Effector CD8-positive, alpha-beta T cell (primary cell): ENCODE results near the gene AKT1S1.
"Not testable (repeated sequence)": the region's sequence is repeated elsewhere in the genome, so short reads cannot be mapped to it uniquely, and the experiment has no call there.

ENCODE experiments used
- DNase-seq: peaks from one replicate; lab custom pipeline; 2025; lab: John Stamatoyannopoulos, UW
- total RNA-seq, 4 experiments: gene quantifications; one replicate each; lab custom pipeline; 2026; lab: John Stamatoyannopoulos, UW

The AKT1S1 gene
- total RNA-seq, result 15.7 to 29.2 (median 26.9) reads per million in 4 experiments

DNA sequence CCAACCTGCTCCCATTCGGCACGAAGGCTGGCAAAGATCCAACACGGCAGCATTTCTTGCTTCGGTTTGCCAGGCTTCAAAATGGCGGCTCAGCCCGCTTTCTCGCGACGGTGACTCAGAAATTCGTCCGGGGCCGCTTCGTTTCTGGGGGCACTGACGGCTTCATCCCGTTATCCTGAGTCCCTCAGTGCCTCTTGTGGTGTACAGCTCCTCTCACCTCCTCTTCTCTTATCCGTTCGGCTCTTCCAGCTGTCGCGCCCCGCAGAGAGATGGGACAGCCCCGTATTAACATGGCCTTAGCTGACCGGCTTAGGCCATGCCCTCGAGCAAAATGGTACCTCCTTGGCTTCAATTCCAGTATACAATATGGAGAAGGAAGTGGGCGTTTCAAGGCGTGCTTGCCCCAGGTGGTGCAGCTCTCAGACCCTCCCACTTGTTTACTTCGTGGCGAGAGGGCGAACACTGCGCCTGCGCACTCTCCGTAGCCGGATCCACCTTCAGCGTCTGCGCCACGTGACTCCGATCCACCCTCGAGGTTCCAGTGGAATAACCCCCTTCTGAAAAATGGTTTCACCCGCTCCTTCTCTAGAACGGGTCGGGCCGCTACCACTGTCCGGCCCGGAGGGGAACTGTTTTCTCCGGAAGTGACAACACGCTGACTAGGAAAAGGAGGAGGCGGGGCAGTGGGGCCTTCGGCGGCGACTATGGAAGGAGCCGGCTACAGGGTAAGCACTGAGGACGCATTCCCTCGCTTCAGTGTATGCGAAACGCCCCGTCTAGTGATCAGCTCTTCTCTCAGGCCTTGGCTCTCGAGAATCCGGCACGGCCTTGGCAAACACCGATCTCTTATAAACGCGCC, at the start of gene AKT1S1, which contains the start of gene TBC1D17:
TSS of gene AKT1S1 (minus strand) at position 336 of the 859 bp plus-strand sequence. CDS start 4,060 bp downstream, outside the sequence.
TSS of gene TBC1D17 (plus strand) at position 683 of the 859 bp plus-strand sequence. CDS start at position 705, 22 bp downstream.
- DNase-seq, result peak; percentile 96

- DNase-seq, result no peak
Measured at GRCh38 chr19:49926515-49926914, 49.4 kb upstream of the AKT1S1 start.

GRCh38 chr19:49925486-49925885, 48.3 kb upstream of the AKT1S1 start:
- no peak for DNase-seq

DNA sequence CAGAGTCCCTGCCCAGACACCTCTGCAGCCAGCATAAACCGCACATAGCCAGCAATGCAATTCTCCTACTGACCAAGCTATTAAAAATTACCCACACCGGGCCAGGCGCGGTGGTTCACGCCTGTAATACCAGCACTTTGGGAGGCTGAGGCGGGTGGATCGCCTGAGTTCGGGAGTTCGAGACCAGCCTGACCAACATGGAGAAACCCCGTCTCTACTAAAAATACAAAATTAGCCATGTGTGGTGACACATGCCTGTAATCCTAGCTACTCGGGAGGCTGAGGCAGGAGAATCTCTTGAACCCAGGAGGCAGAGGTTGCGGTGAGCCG, 47.7 kb upstream of the AKT1S1 start:
- not testable (repeated sequence) for DNase-seq

- no peak for DNase-seq
Measured at GRCh38 chr19:49924004-49924880, 47.1 kb upstream of the AKT1S1 start.

GRCh38 chr19:49923055-49924003, 46.2 kb upstream of the AKT1S1 start:
- DNase-seq, result no peak

GRCh38 chr19:49921871-49922795, 45.0 kb upstream of the AKT1S1 start:
- DNase-seq, result no peak

DNA sequence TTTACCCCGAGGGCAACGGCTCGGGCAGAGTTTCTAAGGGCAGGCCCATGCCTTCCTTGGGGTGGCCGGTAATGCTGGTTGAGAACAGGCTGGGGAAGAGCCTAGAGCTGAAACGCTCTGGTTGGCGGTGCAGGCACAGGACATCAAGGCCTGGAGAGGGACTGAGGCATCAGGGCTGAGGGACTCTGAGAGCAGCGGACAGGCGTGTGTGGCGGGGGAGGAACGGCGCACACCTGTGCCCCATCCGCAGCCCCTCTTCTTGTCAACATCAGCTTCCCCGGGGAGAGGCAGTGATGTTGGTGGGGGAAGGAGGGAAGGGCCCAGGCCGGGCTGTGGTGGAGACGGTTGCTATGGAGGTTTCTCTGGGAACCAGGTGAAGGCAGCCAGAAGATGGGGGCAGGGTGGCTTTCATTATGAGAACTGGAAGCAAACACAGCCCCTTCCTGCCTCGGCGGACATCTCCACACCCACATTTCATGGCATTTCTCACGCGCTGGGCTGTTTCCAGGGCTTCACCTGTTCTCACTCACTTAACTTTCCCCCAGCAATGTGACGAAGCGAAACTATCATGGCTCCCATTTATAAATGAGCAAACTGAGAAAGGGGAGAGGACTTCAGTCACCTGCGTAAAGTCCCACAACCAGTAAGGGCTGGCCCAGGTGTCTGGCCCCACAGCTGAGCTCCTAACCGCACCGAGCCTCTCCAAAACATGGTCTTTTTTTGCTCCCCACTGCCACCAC, 43.6 kb upstream of the AKT1S1 start:
- no peak for DNase-seq

GRCh38 chr19:49918089-49918488, 40.9 kb upstream of the AKT1S1 start:
- DNase-seq, result no peak

- no peak for DNase-seq
Measured at GRCh38 chr19:49916839-49917733, 39.9 kb upstream of the AKT1S1 start.

GRCh38 chr19:49915271-49915670, 38.1 kb upstream of the AKT1S1 start:
- DNase-seq, result no peak

DNA sequence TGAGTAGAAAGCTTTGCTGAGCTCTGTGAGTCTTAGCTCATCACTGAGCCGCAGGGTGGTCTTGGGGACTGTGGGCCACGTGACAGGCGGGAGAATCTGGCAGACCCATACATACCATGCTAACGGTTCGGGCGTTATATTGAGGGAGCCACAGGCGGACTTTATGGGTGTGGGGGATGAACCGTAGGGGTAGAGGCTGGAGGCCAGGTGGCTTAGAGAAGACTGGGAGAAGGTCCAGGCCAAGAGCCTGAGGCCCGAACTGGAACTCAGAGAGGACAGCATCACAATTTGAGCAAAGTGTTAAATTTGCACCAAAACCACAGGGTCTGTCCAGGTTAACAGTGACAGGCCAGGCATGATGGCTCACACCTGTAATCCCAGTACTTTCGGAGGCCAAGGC, 36.6 kb upstream of the AKT1S1 start:
- DNase-seq, result no peak

- no peak for DNase-seq
Measured at GRCh38 chr19:49912965-49913685, 36.0 kb upstream of the AKT1S1 start.

DNA sequence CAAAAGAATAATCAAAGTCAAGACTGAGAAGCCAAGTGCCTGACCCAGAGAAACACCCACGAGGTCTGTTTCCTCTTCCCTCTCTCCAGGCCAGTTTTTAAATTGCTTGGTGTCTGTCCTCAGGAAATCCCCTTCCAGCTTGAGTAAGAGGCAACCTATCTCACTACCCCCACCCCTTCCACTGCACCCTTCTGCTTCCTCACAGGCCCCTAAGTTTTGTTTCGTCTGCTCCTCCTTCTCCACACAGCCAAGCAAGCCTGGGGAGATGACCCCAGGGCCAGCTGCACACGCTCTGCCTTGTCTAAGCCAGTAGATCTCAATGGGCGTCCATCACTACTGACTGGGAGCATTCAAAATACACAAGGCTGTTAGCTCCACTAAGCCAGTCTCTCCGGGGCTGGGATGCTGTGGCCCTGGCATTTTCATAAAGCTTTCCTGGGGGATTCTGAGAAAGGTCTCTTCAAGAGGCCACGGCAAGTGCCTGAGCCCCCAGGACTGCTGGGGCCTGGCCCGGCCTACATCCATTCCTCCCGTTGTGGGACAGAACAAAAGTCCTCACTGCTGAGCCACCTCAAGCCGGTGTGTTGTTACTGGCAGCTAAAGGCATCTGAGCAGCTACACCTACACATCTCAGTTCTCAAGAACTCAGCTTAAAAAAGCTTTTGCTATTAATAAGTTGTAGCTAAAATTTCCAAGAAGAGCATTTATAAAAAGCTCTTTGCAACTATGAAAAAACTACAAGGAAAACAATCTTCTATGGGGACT, 34.4 kb upstream of the AKT1S1 start:
- DNase-seq, result no peak

DNA sequence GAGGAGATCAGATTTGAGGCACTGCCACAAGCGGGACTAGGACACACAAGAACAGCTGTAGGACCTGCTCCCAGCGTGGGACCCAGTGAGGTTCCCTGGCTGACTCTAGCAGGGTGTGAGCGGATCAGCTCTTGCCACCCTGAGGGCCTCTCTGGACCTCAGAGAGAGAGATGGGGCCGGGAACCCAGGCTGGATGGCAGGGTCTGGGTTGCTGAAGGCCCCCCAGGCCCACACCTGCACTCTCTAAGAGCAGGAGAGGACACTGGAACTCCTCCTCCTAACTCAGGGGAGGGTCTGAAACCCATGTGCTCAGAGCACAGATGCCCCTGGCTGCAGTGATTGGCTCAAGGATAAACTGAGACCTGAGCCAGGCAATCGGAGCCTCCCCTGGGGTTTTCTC, 33.0 kb upstream of the AKT1S1 start:
- DNase-seq, result no peak

DNA sequence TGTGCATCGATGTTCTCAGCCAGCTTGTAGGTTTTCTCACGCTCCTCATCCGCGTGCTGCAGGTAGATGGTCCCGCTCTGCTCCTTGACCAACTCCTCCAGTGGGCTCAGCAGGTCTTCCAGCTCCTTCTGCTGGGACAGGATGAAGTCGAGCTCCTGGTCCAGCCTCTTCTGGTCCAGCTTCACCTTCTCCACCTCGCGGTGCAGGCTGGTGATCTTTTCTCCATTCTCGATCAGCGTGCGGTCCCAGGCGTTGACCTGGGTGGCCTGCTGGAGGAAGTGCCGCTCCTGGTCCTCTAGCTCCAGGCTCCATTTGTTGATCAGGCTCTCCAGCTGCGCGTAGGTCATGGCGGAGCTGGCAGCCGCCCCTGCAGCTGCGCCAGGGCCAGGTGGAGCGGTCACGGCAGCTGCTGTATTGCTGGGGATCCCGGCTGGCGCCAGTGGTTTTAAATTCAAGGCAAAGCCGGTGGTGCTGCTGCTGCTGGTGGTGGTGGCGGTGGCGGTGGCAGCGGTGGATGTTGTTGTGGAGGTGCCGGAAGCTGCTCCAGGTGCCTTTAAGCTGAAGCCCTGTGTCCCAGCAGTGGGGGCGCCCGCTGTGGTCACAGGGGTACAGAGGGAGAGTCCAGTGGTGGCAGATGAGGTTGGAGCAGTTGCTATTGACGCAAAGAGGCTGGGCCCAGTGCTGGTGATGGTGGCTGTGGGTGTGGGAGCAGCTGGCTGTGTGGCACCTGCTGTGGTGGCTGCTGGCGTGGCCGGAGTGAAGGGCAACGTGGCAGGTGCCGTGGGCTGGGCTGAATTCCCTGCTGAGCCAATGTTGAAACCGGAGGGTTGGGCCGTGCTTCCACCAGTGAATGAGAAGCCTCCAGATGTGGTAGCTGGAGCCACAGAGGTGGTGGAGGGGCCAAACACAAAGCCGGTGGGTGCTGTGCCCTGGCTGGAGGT, 31.6 kb upstream of the AKT1S1 start:
- no peak for DNase-seq
